A549 (cell line): Measurements from ENCODE around the gene HLA-DRB5.
"Not testable (repeated sequence)": the region's sequence is repeated elsewhere in the genome, so short reads cannot be mapped to it uniquely, and the experiment has no call there.

ENCODE experiments used
- CHD2 ChIP-seq: fragments of 150-350 bp; IDR thresholded peaks from 2 replicates; pipeline ENCODE4 v1.6.1; 2014; ENCODE audit warnings: low read length; ENCODE audit not compliant: partially characterized antibody
- CTCF ChIP-seq: fragments of >200 bp; sonication (Bioruptor Twin); formaldehyde crosslinking; IDR thresholded peaks from 3 replicates; pipeline ENCODE4 v1.5.1; 2016
- ELK1 ChIP-seq: fragments of 150-350 bp; IDR thresholded peaks from 2 replicates; pipeline ENCODE4 v1.6.1; 2014; ENCODE audit warnings: low read depth, mild to moderate bottlenecking, low read length
- FOSL2 ChIP-seq, 2 experiments: fragments of 450-650 bp in 1 of 2; fragments of >200 bp in 1 of 2; sonication (Bioruptor Twin) in 1 of 2; formaldehyde crosslinking; IDR thresholded peaks; 2 replicates each; pipeline versions ENCODE4 v1.5.0 to v1.6.1; 2016 to 2020; ENCODE audit warnings: mild to moderate bottlenecking in 1 of 2, moderate library complexity in 1 of 2
- JUN ChIP-seq, 2 experiments: fragments of >200 bp; sonication (Bioruptor Twin); formaldehyde crosslinking; IDR thresholded peaks; 2 replicates in 1 of 2; 3 replicates in 1 of 2; pipeline ENCODE4 v1.6.1; 2016 to 2017
- JUNB ChIP-seq: fragments of >200 bp; sonication (Bioruptor Twin); formaldehyde crosslinking; IDR thresholded peaks from 2 replicates; pipeline ENCODE4 v1.6.1; 2016
- POLR2A ChIP-seq: IDR thresholded peaks from 2 replicates; pipeline ENCODE4 v1.6.1; 2012; ENCODE audit warnings: mild to moderate bottlenecking, low read length
- RAD21 ChIP-seq, 2 experiments: fragments of >200 bp in 1 of 2; sonication (Bioruptor Twin) in 1 of 2; formaldehyde crosslinking in 1 of 2; IDR thresholded peaks in 1 of 2; conservative IDR thresholded peaks in 1 of 2; 2 replicates in 1 of 2; 3 replicates in 1 of 2; pipeline ENCODE4 v1.6.1; 2012 to 2018; ENCODE audit warnings: inconsistent platforms in 1 of 2

- TF ChIP-seq CTCF; RAD21 (conservative IDR thresholded peaks at IDR 0.05 in 1 of 2, IDR thresholded peaks at IDR 0.05 in 1 of 2); JUNB; CHD2; FOSL2 (IDR thresholded peaks at IDR 0.05); FOSL2 (CRISPR knock-in tag; IDR thresholded peaks at IDR 0.05); POLR2A; JUN (IDR thresholded peaks at IDR 0.05); ELK1: not testable (repeated sequence)
Measured at GRCh38 chr6:32473376-32474348, 56.4 kb downstream of the HLA-DRB5 start.
